IMR-90 (cell line): Measurements from ENCODE around the gene PAX8. TPM values are rescaled to one million over a fixed set of nuclear protein-coding genes. Genes with fewer than 3 reads are reported as not detected.

Experiments used
- ATAC-seq: fragments of 200-7000 bp; cut with Tn5 transposase; 2 replicates; pipeline ENCODE4 v1.9.1; 2020; ENCODE audit warnings: low read depth, mild to moderate bottlenecking, moderate library complexity
- BruUV-seq: library from RNA; stranded (reverse); fragments of 400-500 nt; replicated peaks from 2 replicates; lab custom pipeline; 2021; lab: Mats Ljungman, UMichigan
- CTCF ChIA-PET: fragments of 300-600 bp; formaldehyde crosslinking; extraction: SDS; loops from one replicate; lab custom pipeline; 2021; ENCODE audit warnings: antibody characterized with exemption; lab: Yijun Ruan, JAX
- POLR2A ChIA-PET: fragments of 300-600 bp; sonication (Branson Sonifier 250); formaldehyde crosslinking; loops from one replicate; lab custom pipeline; 2022; ENCODE audit warnings: antibody characterized with exemption; ENCODE audit not compliant: unreplicated experiment; lab: Charles Lee
- DNase-seq: peaks from one replicate; pipeline ENCODE4 v3.0.0; 2013
- H2AFZ ChIP-seq: replicated peaks from 2 replicates; pipeline ENCODE3; 2013; ENCODE audit warnings: low read length, mild to moderate bottlenecking; ENCODE audit not compliant: poor library complexity
- H2AK5ac ChIP-seq: 2 replicates; pipeline ENCODE4 v1.6.1; 2013; ENCODE audit warnings: low read depth, low read length, inconsistent platforms
- H2AK9ac ChIP-seq: replicated peaks from 2 replicates; pipeline ENCODE3; 2013; ENCODE audit warnings: mild to moderate bottlenecking, low read depth, low read length, moderate library complexity; ENCODE audit not compliant: poor library complexity
- H2BK120ac ChIP-seq: 2 replicates; pipeline ENCODE4 v1.6.1; 2013; ENCODE audit warnings: low read depth, low read length, inconsistent platforms
- H2BK15ac ChIP-seq: 3 replicates; pipeline ENCODE4 v1.6.1; 2013; ENCODE audit warnings: low read depth, low read length, inconsistent platforms
- H2BK20ac ChIP-seq: 2 replicates; pipeline ENCODE4 v1.6.1; 2013; ENCODE audit warnings: low read depth, mild to moderate bottlenecking, inconsistent platforms, low read length, moderate library complexity
- H2BK5ac ChIP-seq: 2 replicates; pipeline ENCODE4 v1.6.1; 2013; ENCODE audit warnings: mild to moderate bottlenecking, low read depth, low read length, inconsistent platforms; ENCODE audit not compliant: poor library complexity, severe bottlenecking
- H3K14ac ChIP-seq: replicated peaks from 2 replicates; pipeline ENCODE4 v1.6.1; 2013; ENCODE audit warnings: low read depth, low read length, inconsistent platforms
- H3K18ac ChIP-seq: 2 replicates; pipeline ENCODE4 v1.6.1; 2013; ENCODE audit warnings: low read depth, low read length, control low read depth
- H3K23ac ChIP-seq: 2 replicates; pipeline ENCODE4 v1.6.1; 2013; ENCODE audit warnings: low read depth, low read length, inconsistent platforms
- H3K27ac ChIP-seq: 2 replicates; pipeline ENCODE4 v1.5.1; 2013; ENCODE audit warnings: mild to moderate bottlenecking, control low read depth, low read length; ENCODE audit not compliant: insufficient read depth
- H3K27me3 ChIP-seq: 2 replicates; pipeline ENCODE4 v1.6.1; 2013; ENCODE audit warnings: low read length; ENCODE audit not compliant: control insufficient read depth, insufficient read depth
- H3K36me3 ChIP-seq: 2 replicates; pipeline ENCODE4 v1.6.1; 2013; ENCODE audit warnings: low read length, mixed read lengths; ENCODE audit not compliant: control insufficient read depth, insufficient read depth
- H3K4ac ChIP-seq: 2 replicates; pipeline ENCODE4 v1.6.1; 2013; ENCODE audit warnings: low read depth, low read length, inconsistent platforms
- H3K4me1 ChIP-seq: 2 replicates; pipeline ENCODE4 v1.6.1; 2013; ENCODE audit warnings: low read length, mixed read lengths; ENCODE audit not compliant: control insufficient read depth, insufficient read depth
- H3K4me2 ChIP-seq: 2 replicates; pipeline ENCODE4 v1.6.1; 2013; ENCODE audit warnings: low read depth, mild to moderate bottlenecking, control low read depth, low read length, moderate library complexity
- H3K4me3 ChIP-seq: 2 replicates; pipeline ENCODE4 v1.5.1; 2013; ENCODE audit warnings: low read depth, mild to moderate bottlenecking, control low read depth, low read length, moderate library complexity; ENCODE audit not compliant: insufficient read depth
- H3K56ac ChIP-seq: 2 replicates; pipeline ENCODE4 v1.6.1; 2013; ENCODE audit warnings: low read length, inconsistent platforms; ENCODE audit not compliant: insufficient read depth; ENCODE audit errors: extremely low read depth
- H3K79me1 ChIP-seq, 2 experiments: 2 replicates each; pipeline ENCODE4 v1.6.1; 2013; ENCODE audit warnings: low read length in 2 of 2, inconsistent platforms in 1 of 2, low read depth in 1 of 2
- H3K9ac ChIP-seq: 2 replicates; pipeline ENCODE4 v1.6.1; 2013; ENCODE audit warnings: low read depth, low read length, control low read depth
- H3K9me1 ChIP-seq: 2 replicates; pipeline ENCODE4 v1.6.1; 2013; ENCODE audit warnings: low read length, inconsistent platforms; ENCODE audit not compliant: insufficient read depth
- H3K9me3 ChIP-seq: 2 replicates; pipeline ENCODE4 v1.6.1; 2013; ENCODE audit warnings: low read length; ENCODE audit not compliant: control insufficient read depth, insufficient read depth
- H4K20me1 ChIP-seq: 2 replicates; pipeline ENCODE4 v1.6.1; 2013; ENCODE audit warnings: low read length, inconsistent platforms; ENCODE audit not compliant: insufficient read depth
- H4K5ac ChIP-seq: 2 replicates; pipeline ENCODE4 v1.6.1; 2013; ENCODE audit warnings: mild to moderate bottlenecking, low read depth, low read length, control low read depth
- H4K8ac ChIP-seq, 2 experiments: 2 replicates each; pipeline ENCODE4 v1.6.1; 2013; ENCODE audit warnings: low read depth in 2 of 2, low read length in 2 of 2, control low read depth in 1 of 2, inconsistent platforms in 1 of 2
- H4K91ac ChIP-seq: 2 replicates; pipeline ENCODE4 v1.6.1; 2013; ENCODE audit warnings: low read depth, low read length, inconsistent platforms; ENCODE audit not compliant: insufficient read depth
- BHLHE40 ChIP-seq: fragments of 150-350 bp; IDR thresholded peaks from 2 replicates; pipeline ENCODE4 v1.6.1; 2016; ENCODE audit warnings: mild to moderate bottlenecking, low read depth, low read length
- CHD1 ChIP-seq: IDR thresholded peaks from 2 replicates; pipeline ENCODE4 v1.6.1; 2012; ENCODE audit warnings: low read depth, low read length, improper control_type of control experiment
- CTCF ChIP-seq: conservative IDR thresholded peaks from 2 replicates; pipeline ENCODE4 v1.5.1; 2012; ENCODE audit warnings: mild to moderate bottlenecking, low read depth, low read length, improper control_type of control experiment
- ELK1 ChIP-seq: fragments of 150-350 bp; IDR thresholded peaks from 2 replicates; pipeline ENCODE4 v1.6.1; 2016; ENCODE audit warnings: low read depth, mild to moderate bottlenecking, low read length, moderate library complexity, borderline replicate concordance
- FOS ChIP-seq: fragments of 150-350 bp; IDR thresholded peaks from 2 replicates; pipeline ENCODE4 v1.6.1; 2016; ENCODE audit warnings: low read depth, low read length
- MAFK ChIP-seq: IDR thresholded peaks from 2 replicates; pipeline ENCODE4 v1.6.1; 2012; ENCODE audit warnings: low read depth, low read length, improper control_type of control experiment
- MAZ ChIP-seq: IDR thresholded peaks from 2 replicates; pipeline ENCODE4 v1.6.1; 2012; ENCODE audit warnings: low read depth, mild to moderate bottlenecking, low read length, improper control_type of control experiment, moderate library complexity, borderline replicate concordance
- NFE2L2 ChIP-seq: fragments of 150-350 bp; IDR thresholded peaks from 2 replicates; pipeline ENCODE4 v1.6.1; 2016; ENCODE audit warnings: low read depth, mild to moderate bottlenecking, low read length
- POLR2A ChIP-seq: IDR thresholded peaks from 2 replicates; pipeline ENCODE4 v1.6.1; 2012; ENCODE audit warnings: mild to moderate bottlenecking, low read depth, low read length
- RAD21 ChIP-seq: IDR thresholded peaks from 2 replicates; pipeline ENCODE4 v1.6.1; 2012; ENCODE audit warnings: low read length, improper control_type of control experiment
- RCOR1 ChIP-seq: IDR thresholded peaks from 2 replicates; pipeline ENCODE4 v1.6.1; 2012; ENCODE audit warnings: mild to moderate bottlenecking, low read length, improper control_type of control experiment; ENCODE audit not compliant: insufficient replicate concordance
- RFX5 ChIP-seq: IDR thresholded peaks from 2 replicates; pipeline ENCODE4 v1.8.0; 2012; ENCODE audit warnings: low read depth, mild to moderate bottlenecking, low read length, moderate library complexity
- SMC3 ChIP-seq: fragments of 150-350 bp; IDR thresholded peaks from 2 replicates; pipeline ENCODE4 v1.6.1; 2016; ENCODE audit warnings: low read depth, mild to moderate bottlenecking, antibody characterized with exemption, low read length, moderate library complexity
- USF2 ChIP-seq: fragments of 150-350 bp; IDR thresholded peaks from 2 replicates; pipeline ENCODE4 v1.6.1; 2017; ENCODE audit warnings: mild to moderate bottlenecking, antibody characterized with exemption, low read length, low read depth
- WGBS, 2 experiments: methylation state at CpG; one replicate each; pipeline versions ENCODE4 v1.1.5 to v1.1.7; 2013; ENCODE audit warnings: missing lambda C conversion rate in 2 of 2; ENCODE audit not compliant: insufficient read length in 1 of 2; ENCODE audit errors: extremely low coverage in 2 of 2; 5-methylcytosine and 5-hydroxymethylcytosine counted together
- dilution Hi-C: fragments of 300-500 bp; cut with HindIII; formaldehyde crosslinking; loops from one replicate; pipeline ENCODE4 v1.14.3; 2018; ENCODE audit warnings: low sequenced_read_pairs; ENCODE audit not compliant: unreplicated experiment
- in situ Hi-C: fragments of 300-500 bp; cut with MboI; formaldehyde crosslinking; loops from 3 replicates; pipeline ENCODE4 v1.14.3; 2019; ENCODE audit warnings: low sequenced_read_pairs, inconsistent platforms, mixed read lengths
- intact Hi-C: fragments of 100-400 bp; cut with micrococcal nuclease; formaldehyde crosslinking; loops from 2 replicates; pipeline ENCODE4 v1.10.0; 2022
- polyA plus RNA-seq, 3 experiments: library from polyadenylated mRNA; depleted of rRNA; stranded (reverse); fragments of >200 nt; gene quantifications; 2 replicates each; pipeline ENCODE4 v1.2.3, GENCODE V29; 2012; ENCODE audit warnings: low replicate concordance in 1 of 3
- total RNA-seq: library from RNA; depleted of rRNA; stranded (reverse); fragments of >200 nt; gene quantifications from 2 replicates; pipeline ENCODE4 v1.2.3, GENCODE V29; 2012

Gene PAX8
- total and polyA plus RNA-seq, 2 of the 4 experiments (the other 2 are of a cell fraction) = 0.18 to 1.5 TPM

GRCh38 chr2:113211226-113212105 is 67.3 kb downstream of the PAX8 start:
- peak overlapping the region; percentile 33; the same call in 1 of the 2 replicates for H2AK5ac ChIP-seq
- peak overlapping the region; percentile 31 for H2AK9ac ChIP-seq
- peak overlapping the region; percentile 49 to 77 for H4K8ac ChIP-seq
- POLR2A ChIA-PET = no interaction called here
- H2BK120ac ChIP-seq = peak overlapping the region; percentile 82
- H3K4me3 ChIP-seq = no peak overlapping the region
- peak overlapping the region; percentile 22 for H2BK5ac ChIP-seq
- dilution Hi-C loops (no loop called here), intact Hi-C loops (loop anchor here (2.0 kb wide), 1 partner anchor 71 kb away; no protein-coding TSS in a partner anchor), in situ Hi-C loops (no loop called here)
- no peak overlapping the region for H3K4me2 ChIP-seq
- H3K14ac ChIP-seq = peak overlapping the region; percentile 13
- H4K5ac ChIP-seq = peak overlapping the region; percentile 38; the same call in 1 of the 2 replicates
- H3K79me1 ChIP-seq = no peaks in the 10 kb centered on the region
- H3K56ac ChIP-seq = no peak overlapping the region
- H2AFZ ChIP-seq = peak overlapping the region; percentile 75
- DNase-seq = peak; percentile 49
- no peak overlapping the region; the same call in 1 of the 2 replicates for H3K27ac ChIP-seq
- CTCF ChIA-PET = interaction anchor here (0.7 to 1.9 kb wide), 5 partner anchors 13 to 159 kb away, joined by 3 to 8 read pairs (median 4); no protein-coding TSS in a partner anchor
- H3K4me1 ChIP-seq = peaks cover 15% of the 10 kb centered on the region
- ATAC-seq = peak; percentile 73
- peaks cover 2% of the 10 kb centered on the region; the same call in 1 of the 2 replicates for H3K27me3 ChIP-seq
- peak overlapping the region; percentile 75; the same call in 1 of the 2 replicates for H3K18ac ChIP-seq
- H2BK20ac ChIP-seq = peak overlapping the region; percentile 34
- peak overlapping the region; percentile 77 for H4K91ac ChIP-seq
- BruUV-seq = no TSS peak
- WGBS, 2 experiments = no CpG with 5 or more reads among the region's 13 CpGs
- H3K4ac ChIP-seq = peak overlapping the region; percentile 90
- peaks cover 11% of the 10 kb centered on the region for H3K9me1 ChIP-seq
- H4K20me1 ChIP-seq = no peaks in the 10 kb centered on the region
- H2BK15ac ChIP-seq = peak overlapping the region; percentile 35; the same call in 2 of the 3 replicates
- no peak overlapping the region for H3K9ac ChIP-seq
- no peaks in the 10 kb centered on the region for H3K9me3 ChIP-seq
- H3K23ac ChIP-seq = no peak overlapping the region
- H3K36me3 ChIP-seq = no peaks in the 10 kb centered on the region
- TF ChIP-seq FOS = no peak
- no peak for TF ChIP-seq BHLHE40
- no peak for TF ChIP-seq USF2
- TF ChIP-seq CTCF = no peak
- TF ChIP-seq RAD21 = no peak
- TF ChIP-seq MAZ = no peak
- TF ChIP-seq NFE2L2 = no peak
- TF ChIP-seq SMC3 = no peak
- TF ChIP-seq RCOR1 = no peak
- TF ChIP-seq MAFK = no peak
- TF ChIP-seq POLR2A = no peak
- no peak for TF ChIP-seq RFX5
- TF ChIP-seq ELK1 = no peak
- no peak for TF ChIP-seq CHD1
